OCI-LY7 (cell line): ENCODE results near the gene SLC2A4RG. TPM values are rescaled to one million over a fixed set of nuclear protein-coding genes. Genes with fewer than 3 reads are reported as not detected.

Experiments
- BruUV-seq: library from RNA; stranded (reverse); fragments of 400-500 nt; replicated peaks from 2 replicates; lab custom pipeline; 2021; lab: Mats Ljungman, UMichigan
- CTCF ChIA-PET: fragments of 300-600 bp; sonication (Branson Sonifier 250); formaldehyde crosslinking; loops from one replicate; lab custom pipeline; 2022; ENCODE audit warnings: antibody characterized with exemption; ENCODE audit not compliant: unreplicated experiment; lab: Charles Lee
- POLR2A ChIA-PET: fragments of 300-600 bp; sonication (Branson Sonifier 250); formaldehyde crosslinking; loops from one replicate; lab custom pipeline; 2022; ENCODE audit warnings: antibody characterized with exemption; lab: Charles Lee
- DNase-seq: peaks from one replicate; pipeline ENCODE4 v3.0.0-alpha.2; 2015; ENCODE audit warnings: low spot score
- H2AFZ ChIP-seq: fragments of 200-600 bp; sonication (generic), shearing (Covaris generic); 2 replicates; pipeline ENCODE4 v1.6.1; 2014; ENCODE audit warnings: mild to moderate bottlenecking, antibody characterized with exemption, low read length, moderate library complexity
- H3K27ac ChIP-seq: fragments of 200-600 bp; sonication (generic); 2 replicates; pipeline ENCODE4 v1.5.1; 2014; ENCODE audit warnings: mixed run types, low read depth, mild to moderate bottlenecking, moderate library complexity, low read length, inconsistent platforms; ENCODE audit not compliant: poor library complexity, severe bottlenecking
- H3K36me3 ChIP-seq: fragments of 200-600 bp; sonication (generic); 2 replicates; pipeline ENCODE4 v1.6.1; 2014; ENCODE audit warnings: mild to moderate bottlenecking, antibody characterized with exemption, low read length, moderate library complexity, mixed read lengths; ENCODE audit not compliant: insufficient read depth
- H3K4me1 ChIP-seq: fragments of 200-600 bp; sonication (generic); 2 replicates; pipeline ENCODE4 v1.5.1; 2014; ENCODE audit warnings: mild to moderate bottlenecking, low read length; ENCODE audit not compliant: insufficient read depth, poor library complexity, severe bottlenecking
- H3K4me2 ChIP-seq: fragments of 200-600 bp; sonication (generic); 2 replicates; pipeline ENCODE4 v1.6.1; 2014; ENCODE audit warnings: mild to moderate bottlenecking, low read length
- H3K4me3 ChIP-seq: fragments of 200-600 bp; sonication (generic); 2 replicates; pipeline ENCODE4 v1.5.1; 2014; ENCODE audit warnings: mild to moderate bottlenecking, low read depth, low read length; ENCODE audit not compliant: poor library complexity, severe bottlenecking
- H3K79me2 ChIP-seq: fragments of 200-600 bp; sonication (generic); 2 replicates; pipeline ENCODE4 v1.6.1; 2016; ENCODE audit warnings: low read depth, mild to moderate bottlenecking, low read length, moderate library complexity, mixed read lengths; ENCODE audit not compliant: insufficient read depth
- H3K9me2 ChIP-seq: fragments of 200-600 bp; sonication (generic); 2 replicates; pipeline ENCODE4 v1.6.1; 2016; ENCODE audit warnings: mild to moderate bottlenecking, low read length, mixed read lengths; ENCODE audit not compliant: insufficient read depth
- H3K9me3 ChIP-seq: fragments of 200-600 bp; sonication (generic); 2 replicates; pipeline ENCODE4 v1.6.1; 2014; ENCODE audit warnings: mild to moderate bottlenecking, mixed run types, low read length, mixed read lengths
- H4K20me1 ChIP-seq: fragments of 200-600 bp; sonication (generic); 2 replicates; pipeline ENCODE4 v1.6.1; 2014; ENCODE audit warnings: mild to moderate bottlenecking, antibody characterized with exemption, low read length, moderate library complexity, mixed read lengths; ENCODE audit not compliant: insufficient read depth
- EZH2phosphoT487 ChIP-seq: fragments of 200-600 bp; sonication (generic); IDR thresholded peaks from 2 replicates; pipeline ENCODE4 v1.6.1; 2018; ENCODE audit warnings: low read depth, borderline replicate concordance, mild to moderate bottlenecking, mixed run types, antibody characterized with exemption, low read length, moderate library complexity, mixed read lengths
- intact Hi-C: fragments of 100-400 bp; cut with micrococcal nuclease; formaldehyde crosslinking; loops from one replicate; pipeline ENCODE4 v1.10.0; 2022; ENCODE audit not compliant: unreplicated experiment
- total RNA-seq, 2 experiments: library from RNA; depleted of rRNA in 1 of 2; stranded (reverse); fragments of >200 nt in 1 of 2; shearing (Covaris generic) in 1 of 2; gene quantifications; 2 replicates each; pipeline ENCODE4 v1.2.3, GENCODE V29; 2014 to 2022
- TF ChIP-seq, protein P1 (sequence below): fragments of 200-600 bp; sonication (generic); conservative IDR thresholded peaks from 2 replicates; pipeline ENCODE4 v1.5.1; 2014; ENCODE audit warnings: mild to moderate bottlenecking, antibody characterized with exemption, low read length, moderate library complexity, mixed read lengths

The SLC2A4RG gene
- total RNA-seq, 2 experiments from 2014 or later: 77.9 to 113 TPM

GRCh38 chr20:63758152-63758551 lies 18.6 kb downstream of the SLC2A4RG start:
- H2AFZ ChIP-seq: no peak overlapping the region
- no peaks in the 10 kb centered on the region for H3K36me3 ChIP-seq
- BruUV-seq: no TSS peak
- H3K9me2 ChIP-seq: no peaks in the 10 kb centered on the region
- no peak overlapping the region for H3K27ac ChIP-seq
- H3K4me3 ChIP-seq: no peak overlapping the region
- ChIA-PET CTCF (no interaction called here), POLR2A (no interaction called here)
- intact Hi-C loops: no loop called here
- no peaks in the 10 kb centered on the region for H4K20me1 ChIP-seq
- H3K79me2 ChIP-seq: no peaks in the 10 kb centered on the region
- TF ChIP-seq EZH2phosphoT487: no peak
- TF ChIP-seq, protein P1, sequence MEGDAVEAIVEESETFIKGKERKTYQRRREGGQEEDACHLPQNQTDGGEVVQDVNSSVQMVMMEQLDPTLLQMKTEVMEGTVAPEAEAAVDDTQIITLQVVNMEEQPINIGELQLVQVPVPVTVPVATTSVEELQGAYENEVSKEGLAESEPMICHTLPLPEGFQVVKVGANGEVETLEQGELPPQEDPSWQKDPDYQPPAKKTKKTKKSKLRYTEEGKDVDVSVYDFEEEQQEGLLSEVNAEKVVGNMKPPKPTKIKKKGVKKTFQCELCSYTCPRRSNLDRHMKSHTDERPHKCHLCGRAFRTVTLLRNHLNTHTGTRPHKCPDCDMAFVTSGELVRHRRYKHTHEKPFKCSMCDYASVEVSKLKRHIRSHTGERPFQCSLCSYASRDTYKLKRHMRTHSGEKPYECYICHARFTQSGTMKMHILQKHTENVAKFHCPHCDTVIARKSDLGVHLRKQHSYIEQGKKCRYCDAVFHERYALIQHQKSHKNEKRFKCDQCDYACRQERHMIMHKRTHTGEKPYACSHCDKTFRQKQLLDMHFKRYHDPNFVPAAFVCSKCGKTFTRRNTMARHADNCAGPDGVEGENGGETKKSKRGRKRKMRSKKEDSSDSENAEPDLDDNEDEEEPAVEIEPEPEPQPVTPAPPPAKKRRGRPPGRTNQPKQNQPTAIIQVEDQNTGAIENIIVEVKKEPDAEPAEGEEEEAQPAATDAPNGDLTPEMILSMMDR: no peak
- no peaks in the 10 kb centered on the region for H3K9me3 ChIP-seq
- no peak for DNase-seq
- no peak overlapping the region for H3K4me2 ChIP-seq
- H3K4me1 ChIP-seq: no peaks in the 10 kb centered on the region

GRCh38 chr20:63759377-63759901 lies 19.9 kb downstream of the SLC2A4RG start:
- POLR2A ChIA-PET: no interaction called here

More at GRCh38 chr20:63759377-63759901, 19.9 kb downstream of the SLC2A4RG start:
- H3K4me2 ChIP-seq: no peak overlapping the region
- H3K9me3 ChIP-seq: no peaks in the 10 kb centered on the region
- no peaks in the 10 kb centered on the region for H3K9me2 ChIP-seq
- intact Hi-C loops: no loop called here
- no peak for TF ChIP-seq EZH2phosphoT487
- TF ChIP-seq, protein P1: no peak
- no TSS peak for BruUV-seq
- H3K79me2 ChIP-seq: no peaks in the 10 kb centered on the region
- CTCF ChIA-PET: no interaction called here
- no peak for DNase-seq
- H2AFZ ChIP-seq: no peak overlapping the region
- no peaks in the 10 kb centered on the region for H3K4me1 ChIP-seq
- H4K20me1 ChIP-seq: no peaks in the 10 kb centered on the region
- no peak overlapping the region for H3K4me3 ChIP-seq
- no peak overlapping the region for H3K27ac ChIP-seq
- no peaks in the 10 kb centered on the region for H3K36me3 ChIP-seq
